Trophoblast cell (in vitro differentiated cells and primary cell): ENCODE measurements around the gene MCF2L2.
"Not testable (repeated sequence)": the region's sequence is repeated elsewhere in the genome, so short reads cannot be mapped to it uniquely, and the experiment has no call there.

Experiments
- DNase-seq, 2 donors: peaks; one replicate each; pipeline ENCODE4 v3.0.0-alpha.2; 2016
- H2AFZ ChIP-seq: 2 replicates; pipeline ENCODE4 v1.6.1; 2013; ENCODE audit warnings: low read length, moderate library complexity, mild to moderate bottlenecking; ENCODE audit not compliant: insufficient read depth, poor library complexity
- H2AK5ac ChIP-seq: 2 replicates; pipeline ENCODE4 v1.6.1; 2013; ENCODE audit warnings: mild to moderate bottlenecking, low read length
- H2BK120ac ChIP-seq: 2 replicates; pipeline ENCODE4 v1.6.1; 2013; ENCODE audit warnings: low read length, mild to moderate bottlenecking, moderate library complexity; ENCODE audit not compliant: insufficient read depth, poor library complexity
- H2BK12ac ChIP-seq: 2 replicates; pipeline ENCODE4 v1.6.1; 2013; ENCODE audit warnings: mild to moderate bottlenecking, low read length, moderate library complexity
- H2BK5ac ChIP-seq: 2 replicates; pipeline ENCODE4 v1.6.1; 2013; ENCODE audit warnings: low read length, low read depth, moderate library complexity, mild to moderate bottlenecking; ENCODE audit not compliant: poor library complexity
- H3K14ac ChIP-seq: 2 replicates; pipeline ENCODE4 v1.6.1; 2013; ENCODE audit warnings: mild to moderate bottlenecking, low read length
- H3K18ac ChIP-seq: 2 replicates; pipeline ENCODE4 v1.6.1; 2013; ENCODE audit warnings: mild to moderate bottlenecking, low read length
- H3K23ac ChIP-seq: 2 replicates; pipeline ENCODE4 v1.6.1; 2013; ENCODE audit warnings: low read length
- H3K27ac ChIP-seq: 2 replicates; pipeline ENCODE4 v1.5.1; 2013; ENCODE audit warnings: low read depth, mild to moderate bottlenecking, inconsistent platforms, low read length, moderate library complexity
- H3K27me3 ChIP-seq: 2 replicates; pipeline ENCODE4 v1.6.1; 2013; ENCODE audit warnings: inconsistent platforms, mild to moderate bottlenecking, low read length, moderate library complexity; ENCODE audit not compliant: insufficient read depth
- H3K36me3 ChIP-seq, 2 experiments: 1 replicate in 1 of 2; 2 replicates in 1 of 2; pipeline ENCODE4 v1.6.1; 2013; ENCODE audit warnings: low read length in 2 of 2, mild to moderate bottlenecking in 2 of 2, moderate library complexity in 1 of 2; ENCODE audit not compliant: insufficient read depth in 2 of 2, control insufficient read depth in 1 of 2
- H3K4ac ChIP-seq: 2 replicates; pipeline ENCODE4 v1.6.1; 2013; ENCODE audit warnings: low read depth, mild to moderate bottlenecking, low read length, moderate library complexity
- H3K4me1 ChIP-seq, 2 experiments: 1 replicate in 1 of 2; 2 replicates in 1 of 2; pipeline ENCODE4 v1.6.1; 2013; ENCODE audit warnings: low read length in 2 of 2, mild to moderate bottlenecking in 2 of 2, moderate library complexity in 1 of 2; ENCODE audit not compliant: insufficient read depth in 2 of 2, control insufficient read depth in 1 of 2
- H3K4me2 ChIP-seq: 2 replicates; pipeline ENCODE4 v1.6.1; 2013; ENCODE audit warnings: inconsistent platforms, mild to moderate bottlenecking, low read length, moderate library complexity
- H3K4me3 ChIP-seq: 2 replicates; pipeline ENCODE4 v1.5.1; 2013; ENCODE audit warnings: mild to moderate bottlenecking, low read depth, low read length, inconsistent platforms
- H3K79me1 ChIP-seq: one replicate; pipeline ENCODE4 v1.6.1; 2013; ENCODE audit warnings: low read length
- H3K79me2 ChIP-seq: 2 replicates; pipeline ENCODE4 v1.6.1; 2013; ENCODE audit warnings: low read length, mild to moderate bottlenecking; ENCODE audit not compliant: control insufficient read depth, insufficient read depth, poor library complexity
- H3K9ac ChIP-seq: 2 replicates; pipeline ENCODE4 v1.6.1; 2013; ENCODE audit warnings: mild to moderate bottlenecking, low read length
- H3K9me3 ChIP-seq: 2 replicates; pipeline ENCODE4 v1.6.1; 2013; ENCODE audit warnings: low read depth, mild to moderate bottlenecking, control low read depth, inconsistent platforms, low read length; ENCODE audit not compliant: insufficient read depth
- H4K12ac ChIP-seq: 2 replicates; pipeline ENCODE4 v1.6.1; 2013; ENCODE audit warnings: low read depth, mild to moderate bottlenecking, low read length, moderate library complexity
- H4K8ac ChIP-seq: 2 replicates; pipeline ENCODE4 v1.6.1; 2013; ENCODE audit warnings: low read depth, mild to moderate bottlenecking, low read length, moderate library complexity
- H4K91ac ChIP-seq: one replicate; pipeline ENCODE4 v1.6.1; 2013; ENCODE audit warnings: low read depth, mild to moderate bottlenecking, low read length, moderate library complexity
- WGBS: extraction: QIAGEN DNeasy Blood & Tissue Kit; methylation state at CpG from one replicate; pipeline ENCODE4 v1.1.7; 2013; ENCODE audit warnings: missing lambda C conversion rate; ENCODE audit not compliant: insufficient read length, insufficient coverage; ENCODE audit errors: extremely low coverage; 5-methylcytosine and 5-hydroxymethylcytosine counted together

MCF2L2 gene

GRCh38 chr3:183181606-183182005, 246.8 kb downstream of the MCF2L2 start:
- H3K9ac ChIP-seq, result no peak overlapping the region
- no peak overlapping the region for H3K27ac ChIP-seq
- H3K36me3 ChIP-seq, result no peaks in the 10 kb centered on the region
- no peak overlapping the region for H2BK120ac ChIP-seq
- no peak for DNase-seq
- H3K79me2 ChIP-seq, result no peaks in the 10 kb centered on the region
- no peak overlapping the region for H3K4me3 ChIP-seq
- no peak overlapping the region for H4K8ac ChIP-seq
- H3K4me2 ChIP-seq, result no peak overlapping the region
- no peak overlapping the region for H3K14ac ChIP-seq
- H2BK12ac ChIP-seq, result no peak overlapping the region
- no peak overlapping the region for H3K4ac ChIP-seq
- H4K12ac ChIP-seq, result no peak overlapping the region
- H3K4me1 ChIP-seq, result peaks cover 8 to 9% of the 10 kb centered on the region in 2 experiments
- H3K18ac ChIP-seq, result no peak overlapping the region
- H2BK5ac ChIP-seq, result no peak overlapping the region
- no peaks in the 10 kb centered on the region for H3K9me3 ChIP-seq
- WGBS, result no CpG with 5 or more reads among the region's 5 CpGs
- H3K27me3 ChIP-seq, result peaks cover 10% of the 10 kb centered on the region
- no peaks in the 10 kb centered on the region for H3K79me1 ChIP-seq
- H2AK5ac ChIP-seq, result no peak overlapping the region
- no peak overlapping the region for H4K91ac ChIP-seq
- no peak overlapping the region for H2AFZ ChIP-seq
- H3K23ac ChIP-seq, result no peak overlapping the region

DNA sequence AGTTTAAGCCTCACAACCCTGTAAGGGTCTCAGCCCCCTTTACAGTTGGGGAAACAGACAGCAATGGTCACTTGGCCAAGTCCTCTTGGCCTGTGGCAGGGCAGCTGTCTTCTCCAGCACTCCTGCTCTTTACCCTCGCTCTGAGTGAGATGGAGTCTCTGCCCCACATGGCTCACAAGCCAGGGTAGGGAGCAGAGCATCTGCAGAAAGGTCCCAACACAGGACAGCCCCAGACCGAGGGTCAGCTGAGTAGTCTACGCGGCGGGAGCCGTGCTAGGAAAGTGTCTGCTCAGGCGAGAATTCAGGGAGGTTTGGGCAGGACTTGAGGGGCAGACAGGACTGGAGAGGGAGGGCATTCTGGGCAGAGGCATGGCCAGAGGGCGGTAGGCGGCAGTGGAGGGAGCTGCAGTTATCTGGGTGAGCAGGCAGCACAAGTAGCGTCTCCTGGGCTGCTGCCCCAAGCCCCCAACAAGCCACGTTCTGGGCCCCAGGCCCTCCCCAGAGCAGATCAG, 247.6 kb downstream of the MCF2L2 start:
- Histone ChIP-seq H2AK5ac (no peak overlapping the region), H4K8ac (no peak overlapping the region)

GRCh38 chr3:183180110-183180783, 248.2 kb downstream of the MCF2L2 start:
- Histone ChIP-seq H3K4me1 (peaks cover 8 to 9% of the 10 kb centered on the region in 2 experiments), H2AK5ac (no peak overlapping the region), H4K8ac (no peak overlapping the region), H3K9ac (no peak overlapping the region), H3K18ac (no peak overlapping the region), H2BK5ac (no peak overlapping the region), H4K91ac (no peak overlapping the region), H3K4me2 (no peak overlapping the region), H3K27me3 (peaks cover 10% of the 10 kb centered on the region), H3K36me3 (no peaks in the 10 kb centered on the region), H2BK120ac (no peak overlapping the region), H3K4me3 (peak overlapping the region; percentile 40), H3K27ac (no peak overlapping the region), H2AFZ (no peak overlapping the region), H3K79me2 (no peaks in the 10 kb centered on the region), H3K9me3 (peaks cover 2% of the 10 kb centered on the region), H3K79me1 (no peaks in the 10 kb centered on the region), H2BK12ac (no peak overlapping the region), H3K23ac (no peak overlapping the region), H4K12ac (no peak overlapping the region), H3K4ac (no peak overlapping the region), H3K14ac (no peak overlapping the region)
- no peak for DNase-seq
- WGBS, result no CpG with 5 or more reads among the region's 12 CpGs

More for the DNA sequence above, 247.6 kb downstream of the MCF2L2 start:
- no peak overlapping the region for H3K23ac ChIP-seq
- H2BK5ac ChIP-seq, result no peak overlapping the region
- no peak overlapping the region for H3K4ac ChIP-seq
- no peak overlapping the region for H2AFZ ChIP-seq
- H3K27me3 ChIP-seq, result peaks cover 10% of the 10 kb centered on the region
- H3K79me1 ChIP-seq, result no peaks in the 10 kb centered on the region
- H3K4me3 ChIP-seq, result no peak overlapping the region
- no peak overlapping the region for H3K18ac ChIP-seq
- no peak overlapping the region for H3K27ac ChIP-seq
- no peaks in the 10 kb centered on the region for H3K79me2 ChIP-seq
- no peak overlapping the region for H4K91ac ChIP-seq
- no CpG with 5 or more reads among the region's 11 CpGs for WGBS
- no peak overlapping the region for H3K9ac ChIP-seq
- no peak for DNase-seq
- H3K14ac ChIP-seq, result no peak overlapping the region
- H3K36me3 ChIP-seq, result no peaks in the 10 kb centered on the region
- no peak overlapping the region for H2BK12ac ChIP-seq
- no peaks in the 10 kb centered on the region for H3K9me3 ChIP-seq
- peaks cover 8 to 9% of the 10 kb centered on the region in 2 experiments for H3K4me1 ChIP-seq
- no peak overlapping the region for H3K4me2 ChIP-seq
- no peak overlapping the region for H2BK120ac ChIP-seq
- H4K12ac ChIP-seq, result no peak overlapping the region

DNA sequence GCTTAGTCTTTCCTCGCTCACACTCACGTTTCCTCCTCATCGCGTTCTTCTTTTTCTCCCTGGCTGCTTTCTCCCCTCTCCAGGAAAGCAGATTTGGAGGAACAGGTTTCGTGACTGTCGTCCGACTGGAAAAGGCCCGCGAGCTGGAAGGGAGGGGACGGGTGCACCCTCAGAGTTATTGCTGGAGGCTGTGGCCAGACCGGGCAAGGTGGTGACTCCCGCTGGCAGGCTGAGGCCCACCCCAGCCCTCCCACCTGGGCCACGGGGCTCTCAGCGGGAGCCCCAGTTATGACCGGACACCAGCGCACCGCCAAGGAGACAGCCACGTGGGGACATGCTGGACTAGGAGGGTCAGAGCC, 248.9 kb downstream of the MCF2L2 start:
- not testable (repeated sequence) for H3K4me1 ChIP-seq, H4K8ac ChIP-seq, H3K27ac ChIP-seq, H4K12ac ChIP-seq, H3K9ac ChIP-seq, H2AK5ac ChIP-seq, H3K79me1 ChIP-seq, H2BK120ac ChIP-seq, H2BK12ac ChIP-seq, H4K91ac ChIP-seq, H3K36me3 ChIP-seq, DNase-seq, H3K18ac ChIP-seq, H3K9me3 ChIP-seq, H3K23ac ChIP-seq, H3K79me2 ChIP-seq, H3K4ac ChIP-seq, H2BK5ac ChIP-seq, H3K14ac ChIP-seq
- Histone ChIP-seq H3K4me2 (peak overlapping the region; percentile 77), H3K27me3 (peaks cover 10% of the 10 kb centered on the region), H3K4me3 (peak overlapping the region; percentile 62), H2AFZ (peak overlapping the region; percentile 67)
- no CpG with 5 or more reads among the region's 18 CpGs for WGBS
